H1 (cell line): ENCODE data around the gene ZNF2. TPM values are rescaled to one million over a fixed set of nuclear protein-coding genes. Genes with fewer than 3 reads are reported as not detected.
A peak's percentile ranks its signal among the peaks of the same experiment; 100 is the strongest.

Experiments used
- BACH1 ChIP-seq: IDR thresholded peaks from 2 replicates; pipeline ENCODE4 v1.6.1; 2012; ENCODE audit warnings: low read length, improper control_type of control experiment
- BRCA1 ChIP-seq: IDR thresholded peaks from 2 replicates; pipeline ENCODE4 v1.6.1; 2012; ENCODE audit warnings: low read depth, low read length, improper control_type of control experiment
- CEBPB ChIP-seq: IDR thresholded peaks from 2 replicates; pipeline ENCODE4 v1.6.1; 2012; ENCODE audit warnings: low read depth, low read length
- CHD1 ChIP-seq: IDR thresholded peaks from 2 replicates; pipeline ENCODE4 v1.6.1; 2012; ENCODE audit warnings: low read depth, low read length, improper control_type of control experiment
- CHD2 ChIP-seq: IDR thresholded peaks from 2 replicates; pipeline ENCODE4 v1.6.1; 2012; ENCODE audit warnings: low read length, improper control_type of control experiment
- E2F6 ChIP-seq: IDR thresholded peaks from 2 replicates; pipeline ENCODE4 v1.6.1; 2012; ENCODE audit warnings: inconsistent platforms
- EGR1 ChIP-seq: IDR thresholded peaks from 2 replicates; pipeline ENCODE4 v1.6.1; 2011; ENCODE audit warnings: low read depth, low read length, borderline replicate concordance
- EP300 ChIP-seq, 2 experiments: IDR thresholded peaks; 1 replicate in 1 of 2; 2 replicates in 1 of 2; pipeline ENCODE4 v1.6.1; 2011 to 2012; ENCODE audit warnings: low read depth in 2 of 2, low read length in 2 of 2, mild to moderate bottlenecking in 2 of 2, borderline replicate concordance in 1 of 2, inconsistent platforms in 1 of 2, moderate library complexity in 1 of 2
- GABPA ChIP-seq: IDR thresholded peaks from 2 replicates; pipeline ENCODE4 v1.6.1; 2011; ENCODE audit warnings: mild to moderate bottlenecking, low read length, moderate library complexity, borderline replicate concordance; ENCODE audit not compliant: insufficient read depth
- KDM1A ChIP-seq: fragments of 200-600, 300-600 bp; sonication (generic); IDR thresholded peaks from 2 replicates; pipeline ENCODE4 v1.7.1; 2016; ENCODE audit warnings: mild to moderate bottlenecking, low read length, borderline replicate concordance
- NANOG ChIP-seq: IDR thresholded peaks from 2 replicates; pipeline ENCODE4 v1.6.1; 2011; ENCODE audit warnings: low read length, low read depth, mild to moderate bottlenecking, inconsistent platforms; ENCODE audit not compliant: insufficient read depth, poor library complexity, severe bottlenecking
- NRF1 ChIP-seq: IDR thresholded peaks from 2 replicates; pipeline ENCODE4 v1.6.1; 2011; ENCODE audit warnings: mild to moderate bottlenecking, low read depth, low read length, improper control_type of control experiment
- POLR2A ChIP-seq, 2 experiments: IDR thresholded peaks; 1 replicate in 1 of 2; 2 replicates in 1 of 2; pipeline ENCODE4 v1.6.1; 2011; ENCODE audit warnings: low read depth in 2 of 2, low read length in 2 of 2, mild to moderate bottlenecking in 2 of 2; ENCODE audit errors: control extremely low read depth in 1 of 2
- POLR2AphosphoS5 ChIP-seq: IDR thresholded peaks from 2 replicates; pipeline ENCODE4 v1.6.1; 2011; ENCODE audit warnings: low read depth, low read length
- RAD21 ChIP-seq, 2 experiments: IDR thresholded peaks in 1 of 2; conservative IDR thresholded peaks in 1 of 2; 2 replicates each; pipeline ENCODE4 v1.6.1; 2011; ENCODE audit warnings: low read depth in 2 of 2, low read length in 2 of 2, improper control_type of control experiment in 1 of 2, inconsistent platforms in 1 of 2, mild to moderate bottlenecking in 1 of 2, moderate library complexity in 1 of 2
- RNF2 ChIP-seq: fragments of 200-900, 300-1000 bp; sonication (generic); IDR thresholded peaks from 2 replicates; pipeline ENCODE4 v1.7.1; 2016; ENCODE audit warnings: borderline replicate concordance, low read depth, mild to moderate bottlenecking, antibody characterized with exemption, low read length; ENCODE audit not compliant: poor library complexity, severe bottlenecking; ENCODE audit errors: missing control alignments
- SIN3A ChIP-seq, 2 experiments: IDR thresholded peaks in 1 of 2; conservative IDR thresholded peaks in 1 of 2; 2 replicates each; pipeline ENCODE4 v1.6.1; 2011 to 2012; ENCODE audit warnings: low read length in 2 of 2, improper control_type of control experiment in 1 of 2, low read depth in 1 of 2, mild to moderate bottlenecking in 1 of 2
- SIRT6 ChIP-seq: IDR thresholded peaks from one replicate; pipeline ENCODE4 v1.7.1; 2012; ENCODE audit warnings: low read length, inconsistent platforms
- SUZ12 ChIP-seq: fragments of 200-600 bp; sonication (generic); IDR thresholded peaks from 2 replicates; pipeline ENCODE4 v1.6.1; 2012; ENCODE audit warnings: mild to moderate bottlenecking, inconsistent platforms, low read length, moderate library complexity, mixed read lengths
- TAF1 ChIP-seq: IDR thresholded peaks from 2 replicates; pipeline ENCODE4 v1.6.1; 2011; ENCODE audit warnings: mild to moderate bottlenecking, low read depth, low read length
- TAF7 ChIP-seq: optimal IDR thresholded peaks from 2 replicates; pipeline ENCODE3; 2011; ENCODE audit warnings: low read depth, mild to moderate bottlenecking, inconsistent platforms, low read length, moderate library complexity, borderline replicate concordance
- TCF12 ChIP-seq: IDR thresholded peaks from 2 replicates; pipeline ENCODE4 v1.6.1; 2011; ENCODE audit warnings: low read depth, mild to moderate bottlenecking, low read length
- ZNF274 ChIP-seq: IDR thresholded peaks from 2 replicates; pipeline ENCODE4 v1.7.0; 2012; ENCODE audit warnings: low read length, borderline replicate concordance; ENCODE audit errors: extremely low read depth
- polyA plus RNA-seq, 7 experiments: library from polyadenylated mRNA; depleted of rRNA in 3 of 7; stranded (reverse) in 5 of 7; unstranded in 2 of 7; fragments of >200 nt in 5 of 7; fragments of 200-250 nt in 2 of 7; gene quantifications; 1 replicate in 5 of 7; 2 replicates in 1 of 7; 4 replicates in 1 of 7; pipeline versions ENCODE4 v1.2.1 to v1.2.3, GENCODE V29; 2011 to 2013; ENCODE audit warnings: missing spikeins in 2 of 7, mixed read lengths in 2 of 7
- total RNA-seq: library from RNA; stranded (reverse); fragmentation: NEBNext Ultra II Directional; extraction: Animal tissue kit (Norgen Biotek cat#: 25700); gene quantifications from 2 replicates; pipeline ENCODE4 v1.2.1, GENCODE V29; 2021

Gene ZNF2
- total and polyA plus RNA-seq, 2 of the 8 experiments (the other 6 are each of a cell fraction or from before 2014, with no cell fraction given), result 1.3 to 3.0 TPM

DNA sequence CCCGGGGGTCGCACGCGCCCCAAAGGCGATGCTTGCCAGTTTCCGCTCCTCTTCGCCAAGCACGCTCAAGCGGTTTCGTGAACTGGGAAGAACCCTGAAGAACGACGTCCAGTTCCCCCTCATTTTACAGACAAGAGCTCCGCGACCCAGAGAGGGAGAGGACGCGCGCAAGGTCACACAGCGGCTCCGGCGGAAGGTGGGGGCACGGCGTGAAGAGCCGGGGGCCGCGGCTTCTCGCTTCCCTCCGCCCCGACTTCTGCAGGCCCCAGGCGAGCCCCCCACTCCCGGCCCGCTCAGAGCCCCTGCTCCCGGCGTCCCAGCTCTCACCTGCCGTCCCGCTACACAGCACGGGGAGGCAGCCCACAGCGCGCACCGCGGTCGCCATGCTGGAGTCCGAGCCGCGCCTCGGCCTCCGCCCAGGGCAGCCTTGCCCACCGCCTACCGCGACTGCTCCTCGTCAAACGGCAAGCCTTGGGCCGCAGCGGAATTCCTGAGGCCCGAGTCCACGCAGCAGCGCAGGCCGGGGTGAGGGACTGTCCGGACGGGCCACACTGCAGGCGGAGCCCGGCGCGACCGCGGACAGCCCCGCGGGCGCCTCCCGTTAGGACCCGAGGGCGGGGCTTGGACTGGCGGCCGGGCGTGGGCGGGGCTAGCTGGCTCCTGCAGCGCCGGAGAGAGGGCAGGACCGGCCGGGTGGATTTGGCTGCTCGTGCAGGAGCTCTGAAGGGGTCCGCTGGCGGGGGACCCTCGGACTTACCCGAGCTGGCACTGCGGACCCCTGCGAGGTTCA, 44.0 kb upstream of the ZNF2 start, which contains the start of gene MRPS5 (continued):
- no peak for TF ChIP-seq BACH1
- TF ChIP-seq SUZ12, result no peak
- TF ChIP-seq EP300 (IDR thresholded peaks at IDR 0.05; ENCODE audit: borderline replicate concordance in 1 of 2, low read depth in 2 of 2, low read length in 2 of 2), result no peak
- peak in 1 of 2 experiments; percentile 44; a peak in 1 of 4 replicates for TF ChIP-seq SIN3A (conservative IDR thresholded peaks at IDR 0.05 in 1 of 2, IDR thresholded peaks at IDR 0.05 in 1 of 2; ENCODE audit: low read depth in 1 of 2, low read length in 2 of 2)
- no peak for TF ChIP-seq SIRT6
- peak; percentile 6 for TF ChIP-seq E2F6
- TF ChIP-seq POLR2A (IDR thresholded peaks at IDR 0.05; ENCODE audit: control extremely low read depth in 1 of 2, low read depth in 2 of 2, low read length in 2 of 2), result peak; percentile 61 to 77
- no peak for TF ChIP-seq TCF12
- no peak for TF ChIP-seq NANOG
- no peak for TF ChIP-seq CHD1
- TF ChIP-seq KDM1A, result peak; percentile 89
- TF ChIP-seq NRF1, result no peak
- peak; percentile 67 for TF ChIP-seq TAF1
- TF ChIP-seq CEBPB, result 0 out of 2 replicates have a peak, but pooled peaks have one; percentile 2
- TF ChIP-seq CHD2, result no peak; the same call in 1 of the 2 replicates
- no peak for TF ChIP-seq RNF2
- no peak; a peak in 1 of 4 replicates for TF ChIP-seq RAD21 (IDR thresholded peaks at IDR 0.05 in 1 of 2, conservative IDR thresholded peaks at IDR 0.05 in 1 of 2; ENCODE audit: low read depth in 2 of 2, low read length in 2 of 2)
- peak; percentile 75; the same call in 1 of the 2 replicates for TF ChIP-seq POLR2AphosphoS5
- no peak for TF ChIP-seq ZNF274
- peak; percentile 64; the same call in 1 of the 2 replicates for TF ChIP-seq EGR1
- no peak for TF ChIP-seq GABPA
- no peak for TF ChIP-seq TAF7
- TF ChIP-seq BRCA1, result no peak
